Liver (tissue), 9 donors: Measurements from ENCODE around the gene NWD2. TPM values are rescaled to one million over a fixed set of nuclear protein-coding genes. Genes with fewer than 3 reads are reported as not detected.

ENCODE experiments used
- DNase-seq: peaks from one replicate; pipeline ENCODE4 v3.0.0-alpha.2; 2017; ENCODE audit warnings: low spot score
- H3K27ac ChIP-seq, 2 donors: one replicate each; pipeline ENCODE4 v1.7.0; 2013; ENCODE audit warnings: inconsistent platforms in 2 of 2, low read length in 2 of 2, control low read depth in 1 of 2, low read depth in 1 of 2, mild to moderate bottlenecking in 1 of 2
- H3K27me3 ChIP-seq, 4 donors: one replicate each; pipeline versions ENCODE4 v1.6.1 to v1.7.0; 2013; ENCODE audit warnings: low read length in 3 of 4, inconsistent platforms in 1 of 4, mild to moderate bottlenecking in 1 of 4, moderate library complexity in 1 of 4; ENCODE audit not compliant: control insufficient read depth in 4 of 4, insufficient read depth in 4 of 4
- H3K36me3 ChIP-seq, 4 donors: one replicate each; pipeline versions ENCODE4 v1.6.1 to v1.7.0; 2013; ENCODE audit warnings: low read length in 3 of 4, mild to moderate bottlenecking in 3 of 4, low read depth in 1 of 4, moderate library complexity in 1 of 4; ENCODE audit not compliant: control insufficient read depth in 4 of 4, insufficient read depth in 3 of 4
- H3K4me1 ChIP-seq, 4 donors: one replicate each; pipeline versions ENCODE4 v1.6.1 to v1.7.0; 2013; ENCODE audit warnings: low read length in 3 of 4, mild to moderate bottlenecking in 3 of 4, moderate library complexity in 1 of 4; ENCODE audit not compliant: control insufficient read depth in 4 of 4, insufficient read depth in 4 of 4
- H3K4me3 ChIP-seq, 3 donors: one replicate each; pipeline versions ENCODE4 v1.6.1 to v1.7.0; 2013; ENCODE audit warnings: low read length in 3 of 3, control low read depth in 1 of 3, low read depth in 1 of 3, mild to moderate bottlenecking in 1 of 3
- H3K9ac ChIP-seq, 2 donors: one replicate each; pipeline ENCODE4 v1.7.0; 2013; ENCODE audit warnings: low read length in 2 of 2, mild to moderate bottlenecking in 2 of 2, moderate library complexity in 2 of 2, control low read depth in 1 of 2, low read depth in 1 of 2
- H3K9me3 ChIP-seq, 4 donors: one replicate each; pipeline versions ENCODE4 v1.6.1 to v1.7.0; 2013; ENCODE audit warnings: low read length in 3 of 4; ENCODE audit not compliant: control insufficient read depth in 4 of 4
- EGR1 ChIP-seq, 2 donors: IDR thresholded peaks; 2 replicates each; pipeline ENCODE4 v1.6.1; 2016 to 2018; ENCODE audit warnings: antibody characterized with exemption in 2 of 2, low read depth in 2 of 2
- FOXA1 ChIP-seq: IDR thresholded peaks from 2 replicates; pipeline ENCODE4 v1.6.1; 2016; ENCODE audit warnings: antibody characterized with exemption
- FOXA2 ChIP-seq: IDR thresholded peaks from 2 replicates; pipeline ENCODE4 v1.6.1; 2016; ENCODE audit warnings: antibody characterized with exemption
- GABPA ChIP-seq, 2 donors: IDR thresholded peaks in 1 of 2; conservative IDR thresholded peaks in 1 of 2; 2 replicates each; pipeline ENCODE4 v1.6.1; 2016; ENCODE audit warnings: antibody characterized with exemption in 2 of 2, mild to moderate bottlenecking in 1 of 2, moderate library complexity in 1 of 2
- HNF4A ChIP-seq, 2 donors: conservative IDR thresholded peaks; 2 replicates each; pipeline ENCODE4 v1.6.1; 2016; ENCODE audit warnings: antibody characterized with exemption in 2 of 2, mild to moderate bottlenecking in 2 of 2
- HNF4G ChIP-seq: IDR thresholded peaks from 2 replicates; pipeline ENCODE4 v1.6.1; 2016; ENCODE audit warnings: antibody characterized with exemption
- NR2F2 ChIP-seq: IDR thresholded peaks from 2 replicates; pipeline ENCODE4 v1.6.1; 2016; ENCODE audit warnings: antibody characterized with exemption
- RAD21 ChIP-seq, 2 donors: IDR thresholded peaks; 2 replicates each; pipeline ENCODE4 v1.6.1; 2016; ENCODE audit warnings: antibody characterized with exemption in 2 of 2, mild to moderate bottlenecking in 2 of 2
- RXRA ChIP-seq, 2 donors: IDR thresholded peaks; 2 replicates each; pipeline ENCODE4 v1.6.1; 2017 to 2018; ENCODE audit warnings: antibody characterized with exemption in 2 of 2, mild to moderate bottlenecking in 1 of 2
- SP1 ChIP-seq: IDR thresholded peaks from 2 replicates; pipeline ENCODE4 v1.6.1; 2018; ENCODE audit warnings: antibody characterized with exemption, mild to moderate bottlenecking
- TAF1 ChIP-seq: conservative IDR thresholded peaks from 2 replicates; pipeline ENCODE4 v1.6.1; 2016; ENCODE audit warnings: antibody characterized with exemption, mild to moderate bottlenecking
- ZBTB33 ChIP-seq: IDR thresholded peaks from 2 replicates; pipeline ENCODE4 v1.6.1; 2016; ENCODE audit warnings: antibody characterized with exemption
- WGBS: extraction: QIAGEN DNeasy Blood & Tissue Kit; methylation state at CpG from one replicate; pipeline ENCODE4 v1.1.7; 2013; 5-methylcytosine and 5-hydroxymethylcytosine counted together
- polyA plus RNA-seq, 2 donors: library from polyadenylated mRNA; stranded (reverse) in 1 of 2; unstranded in 1 of 2; fragments of 200-250 nt in 1 of 2; fragments of >200 nt in 1 of 2; fragmentation: Nextera tagmentation in 1 of 2; extraction: Ambion mirVana in 1 of 2; gene quantifications; one replicate each; pipeline versions ENCODE4 v1.2.1 to v1.2.3, GENCODE V29; 2013 to 2015
- total RNA-seq, 2 donors: library from RNA; depleted of rRNA; stranded (reverse); fragments of >200 nt; gene quantifications; one replicate each; pipeline ENCODE4 v1.2.3, GENCODE V29; 2014
- TF ChIP-seq, protein P1 (sequence below): fragments of 150-350 bp; IDR thresholded peaks from 2 replicates; pipeline ENCODE4 v1.5.1; 2017; ENCODE audit warnings: improper control_type of control experiment, low read depth, low read length; ENCODE audit not compliant: missing input control
- TF ChIP-seq, protein P2 (sequence below): IDR thresholded peaks from 2 replicates; pipeline ENCODE4 v1.6.1; 2016; ENCODE audit warnings: antibody characterized with exemption
- TF ChIP-seq, protein P3 (sequence below): IDR thresholded peaks from 2 replicates; pipeline ENCODE4 v1.6.1; 2016; ENCODE audit warnings: antibody characterized with exemption
- donor health status: healthy.
- donor health status: healthy.
- donor health status: healthy.
- donor health status: healthy.
- donor health status: healthy.

Gene NWD2
- total and polyA plus RNA-seq, 4 donors, result 0.08 to 0.37 TPM; not detected in 2

- WGBS, result 81% methylated on average over 5 of the region's 5 CpGs
- H3K9ac ChIP-seq, result no peak overlapping the region
- no peak for DNase-seq
- no peak overlapping the region for H3K27ac ChIP-seq
- peaks cover 2 to 8% (median 6%) of the 10 kb centered on the region in 4 donors for H3K4me1 ChIP-seq
- H3K36me3 ChIP-seq, result no peaks in the 10 kb centered on the region
- no peaks in the 10 kb centered on the region for H3K9me3 ChIP-seq
- no peaks in the 10 kb centered on the region for H3K27me3 ChIP-seq
- H3K4me3 ChIP-seq, result no peak overlapping the region
- peak; percentile 38 to 43 for TF ChIP-seq HNF4A (conservative IDR thresholded peaks at IDR 0.05)
- no peak for TF ChIP-seq FOXA1
Observed at GRCh38 chr4:37439809-37440474, 195.4 kb downstream of the NWD2 start.

DNA sequence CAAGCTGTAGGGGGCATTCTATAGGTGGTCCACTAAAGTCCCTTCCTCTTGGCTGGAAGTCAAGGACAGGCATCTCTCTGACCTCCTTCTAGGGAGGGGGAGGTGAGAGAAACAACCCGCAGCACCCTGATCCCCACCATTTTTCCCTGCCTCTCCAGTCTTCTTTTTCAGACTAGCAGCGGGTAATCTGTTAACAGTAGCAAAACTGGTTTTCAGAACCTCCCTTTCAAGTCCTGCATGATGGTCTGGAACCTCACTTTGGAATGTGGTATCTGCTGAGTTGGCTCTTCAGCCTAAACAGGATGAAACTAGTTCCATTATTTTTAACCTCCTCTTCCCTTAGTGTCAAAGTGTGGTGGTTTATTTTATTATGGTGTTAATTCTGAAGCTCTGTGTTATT, 196.0 kb downstream of the NWD2 start:
- Histone ChIP-seq H3K27me3 (no peaks in the 10 kb centered on the region), H3K27ac (no peak overlapping the region), H3K9me3 (no peaks in the 10 kb centered on the region), H3K36me3 (no peaks in the 10 kb centered on the region), H3K4me3 (no peak overlapping the region), H3K4me1 (peaks cover 0 to 6% (median 1%) of the 10 kb centered on the region in 4 donors), H3K9ac (no peak overlapping the region)
- DNase-seq, result no peak
- 98% methylated on average over 2 of the region's 2 CpGs for WGBS
- TF ChIP-seq, protein P1, sequence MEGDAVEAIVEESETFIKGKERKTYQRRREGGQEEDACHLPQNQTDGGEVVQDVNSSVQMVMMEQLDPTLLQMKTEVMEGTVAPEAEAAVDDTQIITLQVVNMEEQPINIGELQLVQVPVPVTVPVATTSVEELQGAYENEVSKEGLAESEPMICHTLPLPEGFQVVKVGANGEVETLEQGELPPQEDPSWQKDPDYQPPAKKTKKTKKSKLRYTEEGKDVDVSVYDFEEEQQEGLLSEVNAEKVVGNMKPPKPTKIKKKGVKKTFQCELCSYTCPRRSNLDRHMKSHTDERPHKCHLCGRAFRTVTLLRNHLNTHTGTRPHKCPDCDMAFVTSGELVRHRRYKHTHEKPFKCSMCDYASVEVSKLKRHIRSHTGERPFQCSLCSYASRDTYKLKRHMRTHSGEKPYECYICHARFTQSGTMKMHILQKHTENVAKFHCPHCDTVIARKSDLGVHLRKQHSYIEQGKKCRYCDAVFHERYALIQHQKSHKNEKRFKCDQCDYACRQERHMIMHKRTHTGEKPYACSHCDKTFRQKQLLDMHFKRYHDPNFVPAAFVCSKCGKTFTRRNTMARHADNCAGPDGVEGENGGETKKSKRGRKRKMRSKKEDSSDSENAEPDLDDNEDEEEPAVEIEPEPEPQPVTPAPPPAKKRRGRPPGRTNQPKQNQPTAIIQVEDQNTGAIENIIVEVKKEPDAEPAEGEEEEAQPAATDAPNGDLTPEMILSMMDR, result no peak
- TF ChIP-seq SP1, result no peak
- TF ChIP-seq FOXA1, result no peak
- no peak for TF ChIP-seq HNF4G
- TF ChIP-seq RAD21 (IDR thresholded peaks at IDR 0.05), result no peak
- no peak for TF ChIP-seq GABPA (IDR thresholded peaks at IDR 0.05 in 1 of 2, conservative IDR thresholded peaks at IDR 0.05 in 1 of 2)
- no peak for TF ChIP-seq NR2F2
- no peak for TF ChIP-seq TAF1
- TF ChIP-seq, protein P2, sequence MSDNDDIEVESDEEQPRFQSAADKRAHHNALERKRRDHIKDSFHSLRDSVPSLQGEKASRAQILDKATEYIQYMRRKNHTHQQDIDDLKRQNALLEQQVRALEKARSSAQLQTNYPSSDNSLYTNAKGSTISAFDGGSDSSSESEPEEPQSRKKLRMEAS, result no peak
- no peak for TF ChIP-seq HNF4A (conservative IDR thresholded peaks at IDR 0.05)
- TF ChIP-seq, protein P3, sequence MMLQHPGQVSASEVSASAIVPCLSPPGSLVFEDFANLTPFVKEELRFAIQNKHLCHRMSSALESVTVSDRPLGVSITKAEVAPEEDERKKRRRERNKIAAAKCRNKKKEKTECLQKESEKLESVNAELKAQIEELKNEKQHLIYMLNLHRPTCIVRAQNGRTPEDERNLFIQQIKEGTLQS, result no peak
- TF ChIP-seq EGR1 (IDR thresholded peaks at IDR 0.05; ENCODE audit: low read depth in 2 of 2), result no peak
- no peak for TF ChIP-seq RXRA (IDR thresholded peaks at IDR 0.05)

DNA sequence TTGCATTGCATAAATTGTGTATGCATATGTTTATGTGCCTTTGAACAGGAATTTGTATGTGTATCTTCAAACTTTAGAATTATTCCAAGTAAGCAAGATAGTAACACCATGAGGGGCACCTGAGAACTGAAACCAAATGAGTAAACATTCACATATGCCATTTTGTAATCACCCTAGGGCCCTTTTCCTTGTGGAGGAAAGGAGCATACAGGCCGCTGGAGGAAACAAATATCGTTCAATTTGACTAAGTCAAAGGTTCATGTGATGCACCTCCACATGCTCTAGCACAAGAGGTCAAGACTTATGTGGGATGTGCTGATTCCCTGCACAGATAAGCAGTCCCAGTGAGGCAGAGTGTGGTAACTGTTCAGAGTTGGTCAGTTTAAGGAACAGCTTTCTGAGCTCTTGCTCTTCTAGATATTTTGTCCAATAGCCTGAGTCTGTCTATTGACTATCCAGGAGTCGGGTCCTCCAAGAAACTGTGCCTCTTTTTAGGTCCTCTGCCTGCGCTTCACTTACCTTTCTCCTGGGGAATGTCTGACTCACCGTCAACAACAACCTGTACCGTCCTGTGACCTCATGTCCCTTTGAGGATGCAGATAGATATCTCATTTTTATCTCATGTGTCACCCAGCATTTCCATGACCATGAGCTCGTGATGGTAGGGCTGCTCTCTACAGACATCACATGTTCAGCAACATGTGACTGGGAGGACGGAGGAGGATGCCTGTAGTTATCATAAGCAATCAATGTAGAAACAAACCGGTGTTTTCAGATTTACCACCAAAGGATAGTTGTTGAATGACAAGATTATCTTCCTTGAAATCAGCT, 196.9 kb downstream of the NWD2 start:
- Histone ChIP-seq H3K9ac (no peak overlapping the region), H3K4me1 (peaks cover 0 to 4% (median 0%) of the 10 kb centered on the region in 4 donors), H3K27me3 (no peaks in the 10 kb centered on the region), H3K4me3 (no peak overlapping the region), H3K36me3 (no peaks in the 10 kb centered on the region), H3K9me3 (no peaks in the 10 kb centered on the region), H3K27ac (no peak overlapping the region)
- DNase-seq, result no peak
- WGBS, result 83% methylated on average over 9 of the region's 9 CpGs
- TF ChIP-seq RXRA (IDR thresholded peaks at IDR 0.05), result no peak
- TF ChIP-seq RAD21 (IDR thresholded peaks at IDR 0.05), result no peak
- TF ChIP-seq, protein P2, result no peak
- TF ChIP-seq, protein P1, result no peak
- TF ChIP-seq, protein P3, result no peak
- TF ChIP-seq TAF1, result no peak
- TF ChIP-seq SP1, result no peak
- no peak for TF ChIP-seq HNF4A (conservative IDR thresholded peaks at IDR 0.05)
- no peak for TF ChIP-seq EGR1 (IDR thresholded peaks at IDR 0.05; ENCODE audit: low read depth in 2 of 2)
- TF ChIP-seq FOXA2, result no peak
- TF ChIP-seq NR2F2, result no peak
- TF ChIP-seq ZBTB33, result no peak
